Endometrium (tissue), 2 donors: ENCODE results near the gene MRPL53.
"Not testable (repeated sequence)": the region's sequence is repeated elsewhere in the genome, so short reads cannot be mapped to it uniquely, and the experiment has no call there.

Experiments used
- FAIRE-seq: peaks from 2 replicates; lab custom pipeline; 2012; peaks lifted over from hg19 to GRCh38; lab: Jason Lieb, UNC
- donor health status: control.
- donor health status: control.

MRPL53 gene

DNA sequence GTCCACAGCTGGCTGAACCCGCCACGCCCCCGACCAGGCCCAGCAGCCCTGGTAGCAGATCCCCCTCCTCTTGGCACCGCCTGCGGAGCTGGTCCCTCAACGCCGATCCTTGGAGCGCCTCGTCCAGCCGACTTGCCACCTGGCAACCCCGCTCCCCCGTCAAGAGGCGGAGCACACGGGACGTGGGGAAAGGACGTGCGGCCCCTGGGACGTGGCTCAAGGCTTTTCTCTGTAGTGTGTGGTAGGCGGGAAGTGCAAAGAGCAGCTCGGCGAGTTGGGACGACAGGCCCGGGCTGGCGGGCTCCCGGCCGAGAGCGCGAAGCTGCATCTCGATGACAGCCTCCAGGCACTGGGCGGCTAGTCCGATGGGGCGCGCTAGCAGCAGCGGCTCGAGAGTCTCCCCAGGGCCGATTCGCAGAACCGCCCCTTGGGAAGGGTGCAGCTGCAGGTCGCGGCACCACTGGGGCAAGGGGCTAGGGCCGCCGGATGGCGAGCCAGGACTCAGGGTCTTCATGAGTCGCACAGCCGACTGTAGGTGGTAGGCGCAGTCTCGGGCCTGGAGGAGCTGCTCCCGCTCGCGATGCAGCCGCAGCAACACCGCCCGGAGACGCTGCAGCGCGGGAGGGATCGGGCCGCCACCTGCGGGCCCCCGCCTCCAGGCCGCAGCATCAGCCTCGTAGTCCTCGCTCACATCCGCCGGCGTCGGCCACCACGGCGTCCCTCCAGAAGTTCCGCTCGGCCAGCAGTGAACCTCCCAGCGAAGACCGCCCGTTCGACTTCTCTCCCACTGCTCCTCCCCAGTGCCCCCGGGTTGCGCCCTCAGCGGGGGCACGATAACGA is 9.7 kb upstream of the MRPL53 start:
- FAIRE-seq = no peak

DNA sequence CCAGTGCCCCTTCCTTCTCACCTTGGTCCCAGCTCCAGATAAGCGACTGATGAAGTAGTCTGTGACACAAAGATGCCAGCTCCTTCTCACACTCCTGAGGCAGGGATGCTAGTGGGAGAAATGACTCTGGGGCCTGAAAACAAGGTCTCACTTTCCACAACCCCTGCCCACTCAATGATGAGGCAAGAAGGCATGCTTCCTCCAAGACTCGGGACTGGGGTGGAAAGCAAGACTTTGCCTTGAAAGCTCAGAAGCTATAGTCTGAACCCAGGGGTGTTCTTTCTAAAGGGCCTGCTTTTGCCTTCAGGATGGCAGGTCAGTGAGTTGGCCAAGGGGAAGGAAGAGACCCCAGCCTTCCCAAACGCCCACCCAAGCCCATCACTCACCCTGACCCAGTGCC is 9.0 kb upstream of the MRPL53 start:
- no peak for FAIRE-seq

GRCh38 chr2:74474899-74475298 is 2.4 kb upstream of the MRPL53 start:
- no peak for FAIRE-seq

GRCh38 chr2:74474481-74474880 is 2.0 kb upstream of the MRPL53 start:
- FAIRE-seq = no peak

GRCh38 chr2:74472945-74473258 is 422 bp upstream of the MRPL53 start:
- FAIRE-seq = no peak

- no peak for FAIRE-seq
Measured at GRCh38 chr2:74471332-74472065, 981 bp downstream of the MRPL53 start.

- not testable (repeated sequence) for FAIRE-seq
Measured at GRCh38 chr2:74470742-74471141, 1.7 kb downstream of the MRPL53 start.

DNA sequence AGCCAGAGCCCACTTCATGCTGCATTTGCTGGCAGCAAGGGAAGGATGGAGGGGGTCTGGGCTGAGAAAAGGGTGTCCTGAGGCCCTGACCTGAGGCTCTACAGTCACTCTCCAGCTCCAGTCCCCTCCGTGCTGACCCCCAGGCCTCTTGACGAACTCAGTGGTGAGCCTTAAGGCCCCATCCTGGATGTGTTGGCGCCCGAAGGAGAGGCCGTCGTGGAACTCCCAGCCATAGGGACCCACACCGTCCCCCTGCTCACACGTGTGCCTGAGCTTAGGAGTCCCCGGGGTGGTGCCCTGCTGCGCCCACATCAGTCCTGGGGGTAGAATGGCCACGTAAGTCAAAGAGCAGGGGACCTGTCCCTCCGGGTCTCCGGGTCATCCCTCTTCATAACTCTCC is 8.1 kb downstream of the MRPL53 start:
- FAIRE-seq = no peak

GRCh38 chr2:74462786-74463105 is 9.7 kb downstream of the MRPL53 start:
- FAIRE-seq = no peak

DNA sequence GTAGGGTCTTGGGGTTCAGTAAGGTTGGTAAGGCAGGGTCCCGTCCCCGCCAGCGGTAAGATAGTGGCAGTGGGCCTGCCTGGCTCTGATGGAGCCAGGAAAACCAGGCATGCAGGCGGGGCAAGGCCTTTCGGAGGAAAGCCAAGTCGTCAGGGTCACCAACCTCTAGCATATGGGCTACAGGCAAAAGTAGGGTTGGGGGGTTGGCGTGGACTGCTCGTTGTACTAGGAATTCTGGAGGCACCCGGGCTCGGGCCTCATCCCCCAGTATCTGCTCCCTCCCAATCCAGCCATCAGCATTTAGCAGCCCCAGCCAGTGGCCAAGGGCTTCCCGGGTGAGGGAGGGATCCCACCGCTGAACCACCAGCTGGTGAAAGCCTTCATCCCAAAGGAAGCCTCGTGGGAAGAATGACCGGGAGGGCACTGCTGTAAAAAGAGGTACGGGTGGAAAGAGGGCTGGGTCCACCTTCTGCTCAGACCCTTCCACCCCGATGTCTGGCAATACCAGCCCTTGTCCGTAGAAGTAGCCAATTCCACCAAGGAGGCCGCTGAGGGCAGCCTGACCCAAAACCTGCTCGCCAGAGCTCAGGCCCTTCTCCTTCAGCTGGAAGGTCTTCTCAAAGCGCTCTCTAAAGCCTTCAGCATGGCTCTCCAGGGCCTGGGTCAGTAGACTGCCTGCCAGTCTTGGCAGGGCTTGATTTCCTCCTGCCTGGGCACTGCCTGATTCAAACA is 10.3 kb downstream of the MRPL53 start:
- FAIRE-seq = no peak

GRCh38 chr2:74461187-74462053 is 11.1 kb downstream of the MRPL53 start:
- FAIRE-seq = no peak

- FAIRE-seq = not testable (repeated sequence)
Measured at GRCh38 chr2:74460187-74460586, 12.3 kb downstream of the MRPL53 start.

GRCh38 chr2:74459503-74460118 is 12.9 kb downstream of the MRPL53 start:
- not testable (repeated sequence) for FAIRE-seq

GRCh38 chr2:74458938-74459363 is 13.5 kb downstream of the MRPL53 start:
- FAIRE-seq = no peak

DNA sequence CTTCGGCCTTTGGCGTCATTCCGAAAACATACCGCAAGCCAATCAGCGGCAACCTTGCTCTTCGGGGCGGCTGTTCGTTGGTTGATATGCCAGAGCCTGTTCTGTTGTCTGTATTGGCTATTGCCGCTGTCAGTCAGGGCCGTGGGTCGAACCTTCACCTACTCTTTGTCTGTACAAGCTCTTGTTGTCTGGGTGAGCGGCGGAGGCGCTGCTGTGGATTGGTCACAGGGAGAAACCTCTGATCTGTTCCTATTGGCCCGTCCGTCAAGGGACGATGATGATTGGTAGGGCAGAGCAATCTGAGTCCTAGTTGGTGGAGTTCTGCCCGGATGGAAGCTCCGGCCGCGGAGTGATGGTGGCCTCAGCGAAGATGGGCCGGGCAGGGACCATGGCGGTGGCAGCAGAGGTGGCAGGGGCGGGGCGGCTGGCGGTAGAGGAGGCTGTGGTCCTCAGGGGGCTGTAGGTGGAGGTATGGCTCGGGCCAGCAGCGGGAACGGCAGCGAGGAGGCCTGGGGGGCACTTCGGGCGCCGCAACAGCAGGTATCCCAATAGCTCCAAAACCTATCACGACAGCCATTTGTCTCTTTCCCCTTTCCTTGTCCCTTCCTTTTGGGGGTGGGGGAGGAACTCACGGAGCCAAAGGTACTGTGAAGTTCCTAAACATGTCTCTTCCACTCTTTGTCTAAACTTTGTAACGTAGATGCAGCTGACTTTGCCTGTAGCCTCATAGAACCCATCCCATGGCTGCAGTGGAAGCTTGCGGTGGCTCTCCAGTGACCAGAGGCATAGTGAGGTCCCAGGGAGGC is 14.1 kb downstream of the MRPL53 start, which contains the start of gene WBP1:
TSS of gene WBP1 (plus strand) at position 307 of the 806 bp plus-strand sequence. CDS start at position 472, 165 bp downstream.
- peak; percentile 99 for FAIRE-seq

- FAIRE-seq = no peak
Measured at GRCh38 chr2:74457549-74458131, 14.8 kb downstream of the MRPL53 start.

GRCh38 chr2:74457129-74457548 is 15.3 kb downstream of the MRPL53 start:
- no peak for FAIRE-seq

DNA sequence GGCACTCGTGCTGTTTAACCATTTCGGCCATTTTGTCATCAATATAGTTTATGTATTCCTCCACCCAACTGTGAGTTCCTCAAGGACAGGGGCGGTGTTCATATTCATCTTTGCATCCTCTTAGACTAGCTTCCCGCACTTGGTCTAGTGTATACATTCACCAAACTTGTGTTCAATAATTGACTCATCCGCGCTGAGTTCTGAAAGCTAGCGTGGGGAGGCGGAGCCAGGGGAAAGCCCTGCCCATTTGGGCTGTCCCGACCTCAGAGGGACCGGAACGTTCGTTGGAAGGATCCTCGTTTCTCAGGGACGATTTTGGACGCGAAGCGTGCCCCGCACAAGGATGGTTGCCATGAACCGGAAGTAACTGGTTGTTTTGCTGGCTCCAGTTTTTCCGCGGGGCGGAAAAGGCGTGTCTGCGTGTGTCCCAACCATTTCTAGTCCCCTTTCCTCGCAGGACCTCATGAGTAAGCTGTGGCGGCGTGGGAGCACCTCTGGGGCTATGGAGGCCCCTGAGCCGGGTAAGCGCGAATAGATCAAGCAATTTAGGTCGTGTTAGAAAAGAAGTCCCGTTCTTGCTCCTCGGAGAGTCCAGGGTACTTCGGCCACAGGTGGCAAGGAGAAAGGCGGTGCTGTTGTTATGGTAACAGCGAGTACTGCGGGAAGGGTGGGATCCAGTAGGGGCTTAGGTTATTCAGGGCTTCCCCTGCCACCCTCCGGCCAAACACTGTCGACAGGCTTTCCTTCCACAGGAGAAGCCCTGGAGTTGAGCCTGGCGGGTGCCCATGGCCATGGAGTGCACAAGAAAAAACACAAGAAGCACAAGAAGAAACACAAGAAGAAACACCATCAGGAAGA is 17.6 kb downstream of the MRPL53 start, which contains the start of gene INO80B:
TSS of gene INO80B (plus strand) at position 434 of the 858 bp plus-strand sequence. CDS start at position 464, 30 bp downstream.
- peak; percentile 94 for FAIRE-seq
